Measurements from ENCODE around the gene SYNDIG1.

GRCh38 chr20:24521032-24521431 is 51.6 kb downstream of the SYNDIG1 start:
- TF ChIP-seq CTCF (conservative IDR thresholded peaks at IDR 0.05; ENCODE audit: low read depth, low read length): no peak
- no peak for TF ChIP-seq EZH2 (IDR thresholded peaks at IDR 0.05; ENCODE audit: borderline replicate concordance, low read depth, low read length, poor library complexity, severe bottlenecking)

Measured in A673 (cell line).